SK-N-SH treated with all-trans-retinoic acid at 6 μM for 48 hours (cell line): ENCODE data around the gene ZC4H2.

Source experiments
- ARNTL ChIP-seq: fragments of 450-650 bp; formaldehyde crosslinking; IDR thresholded peaks from 2 replicates; pipeline ENCODE4 v1.5.0; 2020; ENCODE audit warnings: low read depth, mild to moderate bottlenecking, moderate library complexity, borderline replicate concordance
- ISL1 ChIP-seq: fragments of 250-450 bp; sonication (Bioruptor Pico); IDR thresholded peaks from 2 replicates; pipeline ENCODE4 v2.1.2; 2022; ENCODE audit warnings: mild to moderate bottlenecking, moderate library complexity
- RARB ChIP-seq: fragments of 250-450 bp; sonication (Bioruptor Pico); IDR thresholded peaks from 2 replicates; pipeline ENCODE4 v1.8.0; 2021; ENCODE audit warnings: mild to moderate bottlenecking, moderate library complexity
- TOX ChIP-seq: fragments of 250-450 bp; sonication (Bioruptor Pico); IDR thresholded peaks from 2 replicates; pipeline ENCODE4 v1.8.0; 2021; ENCODE audit warnings: mild to moderate bottlenecking, moderate library complexity, borderline replicate concordance
- ZNF70 ChIP-seq: fragments of 450-650 bp; formaldehyde crosslinking; IDR thresholded peaks from 2 replicates; pipeline ENCODE4 v1.5.0; 2020; ENCODE audit warnings: mild to moderate bottlenecking, moderate library complexity
- TF ChIP-seq, protein P1 (sequence below): fragments of 250-450 bp; sonication (Bioruptor Pico); IDR thresholded peaks from 2 replicates; pipeline ENCODE4 v1.8.0; 2020; ENCODE audit warnings: mild to moderate bottlenecking, moderate library complexity, borderline replicate concordance
- TF ChIP-seq, protein P2 (sequence below): fragments of 250-450 bp; sonication (Bioruptor Pico); IDR thresholded peaks from 2 replicates; pipeline ENCODE4 v1.5.0; 2020; ENCODE audit warnings: mild to moderate bottlenecking, moderate library complexity

DNA sequence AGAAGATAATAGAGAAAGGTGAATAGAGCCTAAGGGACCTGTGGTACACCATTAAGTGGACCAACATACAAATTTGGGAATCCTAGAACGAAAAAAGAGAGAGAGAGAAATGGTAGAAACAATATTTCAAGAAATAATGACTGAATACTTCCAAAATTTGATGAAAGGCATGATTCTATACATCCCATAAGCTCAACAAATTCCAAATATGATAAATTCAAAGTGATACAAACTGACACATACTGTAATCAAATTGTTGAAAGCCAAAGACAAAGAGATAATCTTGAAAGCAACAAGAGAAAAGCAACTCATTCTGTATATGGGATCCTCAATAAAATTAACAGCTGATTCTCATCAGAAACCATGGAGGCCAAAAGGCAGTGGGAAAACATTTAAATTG is 20.6 kb upstream of the ZC4H2 start:
- TF ChIP-seq ZNF70 (CRISPR knock-in tag), result no peak
- no peak for TF ChIP-seq TOX (CRISPR knock-in tag)
- no peak for TF ChIP-seq ARNTL (CRISPR knock-in tag)
- TF ChIP-seq ISL1 (CRISPR knock-in tag), result no peak
- no peak for TF ChIP-seq RARB (CRISPR knock-in tag)
- TF ChIP-seq, protein P1, sequence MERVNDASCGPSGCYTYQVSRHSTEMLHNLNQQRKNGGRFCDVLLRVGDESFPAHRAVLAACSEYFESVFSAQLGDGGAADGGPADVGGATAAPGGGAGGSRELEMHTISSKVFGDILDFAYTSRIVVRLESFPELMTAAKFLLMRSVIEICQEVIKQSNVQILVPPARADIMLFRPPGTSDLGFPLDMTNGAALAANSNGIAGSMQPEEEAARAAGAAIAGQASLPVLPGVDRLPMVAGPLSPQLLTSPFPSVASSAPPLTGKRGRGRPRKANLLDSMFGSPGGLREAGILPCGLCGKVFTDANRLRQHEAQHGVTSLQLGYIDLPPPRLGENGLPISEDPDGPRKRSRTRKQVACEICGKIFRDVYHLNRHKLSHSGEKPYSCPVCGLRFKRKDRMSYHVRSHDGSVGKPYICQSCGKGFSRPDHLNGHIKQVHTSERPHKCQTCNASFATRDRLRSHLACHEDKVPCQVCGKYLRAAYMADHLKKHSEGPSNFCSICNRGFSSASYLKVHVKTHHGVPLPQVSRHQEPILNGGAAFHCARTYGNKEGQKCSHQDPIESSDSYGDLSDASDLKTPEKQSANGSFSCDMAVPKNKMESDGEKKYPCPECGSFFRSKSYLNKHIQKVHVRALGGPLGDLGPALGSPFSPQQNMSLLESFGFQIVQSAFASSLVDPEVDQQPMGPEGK (CRISPR knock-in tag), result no peak
- TF ChIP-seq, protein P2, sequence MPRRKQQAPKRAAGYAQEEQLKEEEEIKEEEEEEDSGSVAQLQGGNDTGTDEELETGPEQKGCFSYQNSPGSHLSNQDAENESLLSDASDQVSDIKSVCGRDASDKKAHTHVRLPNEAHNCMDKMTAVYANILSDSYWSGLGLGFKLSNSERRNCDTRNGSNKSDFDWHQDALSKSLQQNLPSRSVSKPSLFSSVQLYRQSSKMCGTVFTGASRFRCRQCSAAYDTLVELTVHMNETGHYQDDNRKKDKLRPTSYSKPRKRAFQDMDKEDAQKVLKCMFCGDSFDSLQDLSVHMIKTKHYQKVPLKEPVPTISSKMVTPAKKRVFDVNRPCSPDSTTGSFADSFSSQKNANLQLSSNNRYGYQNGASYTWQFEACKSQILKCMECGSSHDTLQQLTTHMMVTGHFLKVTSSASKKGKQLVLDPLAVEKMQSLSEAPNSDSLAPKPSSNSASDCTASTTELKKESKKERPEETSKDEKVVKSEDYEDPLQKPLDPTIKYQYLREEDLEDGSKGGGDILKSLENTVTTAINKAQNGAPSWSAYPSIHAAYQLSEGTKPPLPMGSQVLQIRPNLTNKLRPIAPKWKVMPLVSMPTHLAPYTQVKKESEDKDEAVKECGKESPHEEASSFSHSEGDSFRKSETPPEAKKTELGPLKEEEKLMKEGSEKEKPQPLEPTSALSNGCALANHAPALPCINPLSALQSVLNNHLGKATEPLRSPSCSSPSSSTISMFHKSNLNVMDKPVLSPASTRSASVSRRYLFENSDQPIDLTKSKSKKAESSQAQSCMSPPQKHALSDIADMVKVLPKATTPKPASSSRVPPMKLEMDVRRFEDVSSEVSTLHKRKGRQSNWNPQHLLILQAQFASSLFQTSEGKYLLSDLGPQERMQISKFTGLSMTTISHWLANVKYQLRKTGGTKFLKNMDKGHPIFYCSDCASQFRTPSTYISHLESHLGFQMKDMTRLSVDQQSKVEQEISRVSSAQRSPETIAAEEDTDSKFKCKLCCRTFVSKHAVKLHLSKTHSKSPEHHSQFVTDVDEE (CRISPR knock-in tag), result no peak
